ENCODE measurements around the gene ENTR1.

- TF ChIP-seq CTCF (IDR thresholded peaks at IDR 0.05) (no peak), POLR2A (IDR thresholded peaks at IDR 0.05) (no peak)
These were observed 29.1 kb downstream of the ENTR1 start for GRCh38 chr9:136381311-136381710.
